GM12891 (cell line): ENCODE measurements around the gene GP1BB.

ENCODE experiments used
- DNase-seq: peaks from one replicate; pipeline ENCODE4 v3.0.0; 2011; ENCODE audit warnings: low spot score; ENCODE audit not compliant: insufficient read length
- FAIRE-seq: peaks from 2 replicates; lab custom pipeline; 2011; peaks lifted over from hg19 to GRCh38; lab: Jason Lieb, UNC
- PAX5 ChIP-seq: IDR thresholded peaks from 2 replicates; pipeline ENCODE4 v1.6.1; 2011; ENCODE audit warnings: low read length, moderate library complexity, mild to moderate bottlenecking; ENCODE audit not compliant: insufficient read depth, severe bottlenecking
- POLR2A ChIP-seq: IDR thresholded peaks from 2 replicates; pipeline ENCODE4 v1.6.1; 2011; ENCODE audit warnings: low read depth, low read length, control low read depth
- POLR2AphosphoS5 ChIP-seq: IDR thresholded peaks from 2 replicates; pipeline ENCODE4 v1.6.1; 2011; ENCODE audit warnings: low read depth, low read length, control low read depth
- POU2F2 ChIP-seq: IDR thresholded peaks from 2 replicates; pipeline ENCODE4 v1.6.1; 2011; ENCODE audit warnings: low read depth, mild to moderate bottlenecking, control low read depth, low read length, moderate library complexity
- SPI1 ChIP-seq: IDR thresholded peaks from 2 replicates; pipeline ENCODE4 v1.6.1; 2011; ENCODE audit warnings: low read depth, low read length, control low read depth
- TAF1 ChIP-seq: IDR thresholded peaks from 2 replicates; pipeline ENCODE4 v1.6.1; 2011; ENCODE audit warnings: low read depth, low read length, control low read depth

GP1BB gene

GRCh38 chr22:19706661-19707151, 16.6 kb upstream of the GP1BB start:
- FAIRE-seq: no peak
- no peak for DNase-seq
- TF ChIP-seq POU2F2 (no peak), POLR2AphosphoS5 (no peak), SPI1 (no peak), TAF1 (no peak), POLR2A (no peak), PAX5 (no peak)

GRCh38 chr22:19707347-19708290, 15.7 kb upstream of the GP1BB start:
- DNase-seq (peak; percentile 14), FAIRE-seq (no peak)
- TF ChIP-seq POLR2AphosphoS5: no peak
- no peak for TF ChIP-seq TAF1
- TF ChIP-seq SPI1: no peak
- no peak for TF ChIP-seq POU2F2
- no peak for TF ChIP-seq POLR2A
- no peak for TF ChIP-seq PAX5

- no peak for FAIRE-seq
- TF ChIP-seq TAF1 (no peak), PAX5 (no peak), POLR2AphosphoS5 (no peak), POLR2A (no peak)
- DNase-seq: peak; percentile 11
Measured at GRCh38 chr22:19708321-19709011, 14.9 kb upstream of the GP1BB start.

- FAIRE-seq (no peak), DNase-seq (no peak)
- no peak for TF ChIP-seq SPI1
- TF ChIP-seq TAF1: no peak
Measured at GRCh38 chr22:19709063-19709769, 14.1 kb upstream of the GP1BB start.

- no peak for TF ChIP-seq POLR2A
- no peak for TF ChIP-seq PAX5
- no peak for TF ChIP-seq SPI1
- TF ChIP-seq POU2F2: no peak
- no peak for TF ChIP-seq TAF1
- TF ChIP-seq POLR2AphosphoS5: no peak
- FAIRE-seq (no peak), DNase-seq (no peak)
Measured at GRCh38 chr22:19710020-19710768, 13.1 kb upstream of the GP1BB start.

- FAIRE-seq (no peak), DNase-seq (no peak)
- TF ChIP-seq TAF1 (no peak), POU2F2 (no peak), SPI1 (no peak), POLR2AphosphoS5 (no peak), PAX5 (no peak), POLR2A (no peak)
Measured at GRCh38 chr22:19710769-19711106, 12.6 kb upstream of the GP1BB start.

- FAIRE-seq: no peak
- DNase-seq: no peak
- TF ChIP-seq POLR2AphosphoS5: no peak
- TF ChIP-seq TAF1: no peak
- TF ChIP-seq POU2F2: no peak
- TF ChIP-seq POLR2A: no peak
- TF ChIP-seq SPI1: no peak
- TF ChIP-seq PAX5: no peak
Measured at GRCh38 chr22:19713245-19713644, 10.1 kb upstream of the GP1BB start.

GRCh38 chr22:19713650-19714311, 9.6 kb upstream of the GP1BB start:
- FAIRE-seq (no peak), DNase-seq (no peak)
- TF ChIP-seq POLR2A: no peak
- TF ChIP-seq POU2F2: no peak
- TF ChIP-seq SPI1: no peak
- TF ChIP-seq TAF1: no peak
- no peak for TF ChIP-seq POLR2AphosphoS5
- no peak for TF ChIP-seq PAX5
